Mucosa of descending colon (tissue), 3 donors: ENCODE data around the gene CCT7. TPM values are rescaled to one million over a fixed set of nuclear protein-coding genes. Genes with fewer than 3 reads are reported as not detected.

Experiments used
- ATAC-seq: fragments of 200-7000 bp; cut with Tn5 transposase; one replicate; pipeline ENCODE4 v1.9.1; 2020; ENCODE audit warnings: mild to moderate bottlenecking, moderate library complexity
- DNase-seq, 3 donors: peaks; one replicate each; pipeline ENCODE4 v3.0.0-alpha.2; 2020
- H3K36me3 ChIP-seq: fragments of 200-600 bp; one replicate; pipeline ENCODE4 v1.8.0; 2021; ENCODE audit warnings: low read depth, mild to moderate bottlenecking
- H3K4me1 ChIP-seq: fragments of 200-600 bp; one replicate; pipeline ENCODE4 v1.8.0; 2021; ENCODE audit warnings: low read depth, mild to moderate bottlenecking
- H3K4me3 ChIP-seq: fragments of 200-600 bp; one replicate; pipeline ENCODE4 v1.8.0; 2021; ENCODE audit warnings: mild to moderate bottlenecking
- H3K9me3 ChIP-seq: fragments of 200-600 bp; one replicate; pipeline ENCODE4 v1.8.0; 2021; ENCODE audit warnings: mild to moderate bottlenecking
- CTCF ChIP-seq: fragments of 200-600 bp; IDR thresholded peaks from one replicate; pipeline ENCODE4 v1.8.0; 2022; ENCODE audit warnings: antibody characterized with exemption, mild to moderate bottlenecking
- intact Hi-C, 2 donors: fragments of 100-400 bp; cut with DNase I in 1 of 2; cut with micrococcal nuclease in 1 of 2; formaldehyde crosslinking; loops; one replicate each; pipeline versions ENCODE4 v1.11.0 to v1.11.1; 2022; cut with DNase I, micrococcal nuclease
- total RNA-seq, 3 donors: library from RNA; stranded (reverse); fragmentation: NEBNext Ultra II Directional in 2 of 3; extraction: Animal tissue kit (Norgen Biotek cat#: 25700) in 2 of 3; gene quantifications; one replicate each; pipeline versions ENCODE4 v1.2.1 to v1.2.4, GENCODE V29; 2021 to 2023
- donor health status: DM: no; HTN: no; CAD: no; lungs with moderate emphysema.
- donor health status: DM: no; HTN: no; CAD: no.
- donor health status: DM: no; HTN: yes; CAD: no.

The CCT7 gene
- total RNA-seq, 3 donors from 2014 or later, result 132 to 207 (median 144) TPM

GRCh38 chr2:73257021-73257420, 22.9 kb downstream of the CCT7 start:
- no peak for ATAC-seq
- intact Hi-C loops, result no loop called here
- no peak for TF ChIP-seq CTCF

GRCh38 chr2:73257425-73258125, 23.5 kb downstream of the CCT7 start:
- intact Hi-C loops, result no loop called here
- TF ChIP-seq CTCF, result no peak
- H3K4me3 ChIP-seq, result no peak overlapping the region
- H3K4me1 ChIP-seq, result no peaks in the 10 kb centered on the region
- DNase-seq, result peak; percentile 25 to 64 (median 47)
- peak; percentile 16 for ATAC-seq
- no peaks in the 10 kb centered on the region for H3K36me3 ChIP-seq
- H3K9me3 ChIP-seq, result no peaks in the 10 kb centered on the region

More at GRCh38 chr2:73257021-73257420, 22.9 kb downstream of the CCT7 start:
- H3K36me3 ChIP-seq, result no peaks in the 10 kb centered on the region
- no peak for DNase-seq
- H3K9me3 ChIP-seq, result no peaks in the 10 kb centered on the region
- no peak overlapping the region for H3K4me3 ChIP-seq
- no peaks in the 10 kb centered on the region for H3K4me1 ChIP-seq

- H3K9me3 ChIP-seq, result no peaks in the 10 kb centered on the region
- H3K4me3 ChIP-seq, result no peak overlapping the region
- no peak for DNase-seq
- no peak for ATAC-seq
- intact Hi-C loops, result no loop called here
- H3K36me3 ChIP-seq, result no peaks in the 10 kb centered on the region
- no peak for TF ChIP-seq CTCF
- H3K4me1 ChIP-seq, result no peaks in the 10 kb centered on the region
Observed at GRCh38 chr2:73258186-73258912, 24.2 kb downstream of the CCT7 start.

- no peak for ATAC-seq
- DNase-seq, result no peak
- no peaks in the 10 kb centered on the region for H3K4me1 ChIP-seq
- intact Hi-C loops, result no loop called here
- H3K36me3 ChIP-seq, result no peaks in the 10 kb centered on the region
- no peaks in the 10 kb centered on the region for H3K9me3 ChIP-seq
- TF ChIP-seq CTCF, result no peak
- H3K4me3 ChIP-seq, result no peak overlapping the region
Observed at GRCh38 chr2:73258913-73259215, 24.8 kb downstream of the CCT7 start.

- Histone ChIP-seq H3K36me3 (no peaks in the 10 kb centered on the region), H3K4me1 (no peaks in the 10 kb centered on the region), H3K9me3 (no peaks in the 10 kb centered on the region), H3K4me3 (no peak overlapping the region)
- no peak for DNase-seq
- TF ChIP-seq CTCF, result no peak
- intact Hi-C loops, result no loop called here
- no peak for ATAC-seq
Observed at GRCh38 chr2:73259276-73259675, 25.2 kb downstream of the CCT7 start.
